GM10266 (cell line): Measurements from ENCODE around the gene ATP6V1F.

Source experiments
- DNase-seq: peaks from one replicate; pipeline ENCODE4 v3.0.0; 2012; ENCODE audit errors: extremely low spot score
- TF ChIP-seq, protein P1 (sequence below): IDR thresholded peaks from 2 replicates; pipeline ENCODE4 v1.5.1; 2012; ENCODE audit warnings: mild to moderate bottlenecking, low read depth; ENCODE audit not compliant: control insufficient read depth, insufficient read depth; ENCODE audit errors: missing control alignments

The ATP6V1F gene

GRCh38 chr7:128852537-128853254, 10.0 kb upstream of the ATP6V1F start:
- TF ChIP-seq, protein P1, sequence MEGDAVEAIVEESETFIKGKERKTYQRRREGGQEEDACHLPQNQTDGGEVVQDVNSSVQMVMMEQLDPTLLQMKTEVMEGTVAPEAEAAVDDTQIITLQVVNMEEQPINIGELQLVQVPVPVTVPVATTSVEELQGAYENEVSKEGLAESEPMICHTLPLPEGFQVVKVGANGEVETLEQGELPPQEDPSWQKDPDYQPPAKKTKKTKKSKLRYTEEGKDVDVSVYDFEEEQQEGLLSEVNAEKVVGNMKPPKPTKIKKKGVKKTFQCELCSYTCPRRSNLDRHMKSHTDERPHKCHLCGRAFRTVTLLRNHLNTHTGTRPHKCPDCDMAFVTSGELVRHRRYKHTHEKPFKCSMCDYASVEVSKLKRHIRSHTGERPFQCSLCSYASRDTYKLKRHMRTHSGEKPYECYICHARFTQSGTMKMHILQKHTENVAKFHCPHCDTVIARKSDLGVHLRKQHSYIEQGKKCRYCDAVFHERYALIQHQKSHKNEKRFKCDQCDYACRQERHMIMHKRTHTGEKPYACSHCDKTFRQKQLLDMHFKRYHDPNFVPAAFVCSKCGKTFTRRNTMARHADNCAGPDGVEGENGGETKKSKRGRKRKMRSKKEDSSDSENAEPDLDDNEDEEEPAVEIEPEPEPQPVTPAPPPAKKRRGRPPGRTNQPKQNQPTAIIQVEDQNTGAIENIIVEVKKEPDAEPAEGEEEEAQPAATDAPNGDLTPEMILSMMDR: no peak
- no peak for DNase-seq

GRCh38 chr7:128853799-128854198, 8.9 kb upstream of the ATP6V1F start:
- DNase-seq: no peak
- TF ChIP-seq, protein P1: no peak

- TF ChIP-seq, protein P1: no peak
- no peak for DNase-seq
These were observed 8.3 kb upstream of the ATP6V1F start for GRCh38 chr7:128854396-128854795.

DNA sequence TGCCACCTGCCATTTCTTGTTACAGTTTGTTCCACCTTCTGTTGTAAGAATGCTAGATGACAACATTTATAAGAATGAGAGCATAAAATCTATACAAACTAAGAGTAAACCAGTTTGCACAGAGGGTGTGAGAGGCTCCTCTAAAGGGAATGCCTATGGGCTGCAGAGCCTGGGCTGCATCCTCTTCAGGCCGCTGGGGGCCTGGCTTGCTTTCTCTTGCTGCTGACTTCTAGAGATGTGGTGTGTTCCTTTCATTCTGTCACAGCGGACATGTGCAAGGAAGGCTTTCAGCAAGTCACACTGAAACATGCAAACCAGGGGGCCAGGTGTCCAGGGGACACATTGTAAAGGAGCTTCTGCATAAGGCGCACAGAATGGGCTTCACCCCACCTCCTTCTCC, 7.1 kb upstream of the ATP6V1F start:
- DNase-seq: no peak
- TF ChIP-seq, protein P1: no peak

DNA sequence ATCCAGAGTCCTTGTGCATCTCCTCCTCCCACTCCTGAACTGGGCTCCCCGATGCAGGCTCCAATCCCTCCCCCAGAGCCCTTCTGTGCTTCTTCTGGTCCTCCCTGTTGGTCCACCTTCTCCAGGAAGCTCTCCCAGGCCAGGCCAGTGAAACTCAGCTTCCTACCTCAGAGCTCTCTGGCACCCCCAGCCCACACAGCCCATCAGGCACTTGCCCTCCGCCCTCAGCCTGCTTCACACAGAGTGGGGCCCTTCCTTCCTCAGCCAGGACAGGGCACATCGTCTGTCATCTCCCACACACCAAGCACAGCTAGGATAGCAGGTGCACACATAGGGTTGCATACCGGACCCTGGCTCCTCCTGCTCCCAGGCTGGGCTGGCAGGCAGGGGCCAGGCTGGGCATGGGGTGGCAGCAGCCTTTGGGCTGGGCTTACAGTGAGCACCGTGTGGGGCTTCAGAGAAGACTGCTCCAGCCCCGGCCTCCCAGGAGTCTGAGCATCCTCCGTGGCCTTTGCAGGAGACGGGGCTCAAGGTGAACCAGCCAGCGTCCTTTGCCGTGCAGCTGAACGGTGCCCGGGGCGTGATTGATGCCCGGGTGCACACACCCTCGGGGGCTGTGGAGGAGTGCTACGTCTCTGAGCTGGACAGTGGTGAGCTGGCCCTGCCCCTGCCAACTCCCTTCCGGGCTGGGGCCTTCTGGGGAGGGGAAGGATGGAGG, 6.5 kb upstream of the ATP6V1F start:
- TF ChIP-seq, protein P1: no peak
- DNase-seq: no peak

- TF ChIP-seq, protein P1: no peak
- DNase-seq: no peak
These were observed 4.0 kb upstream of the ATP6V1F start for GRCh38 chr7:128858380-128859231.
